Amniotic epithelial cell (primary cell): ENCODE data around the gene LPCAT1.

Experiments
- DNase-seq: peaks from one replicate; pipeline ENCODE4 v3.0.0-alpha.2; 2010; ENCODE audit warnings: low read depth

The LPCAT1 gene

GRCh38 chr5:1421521-1422341, 102.0 kb downstream of the LPCAT1 start:
- no peak for DNase-seq

DNA sequence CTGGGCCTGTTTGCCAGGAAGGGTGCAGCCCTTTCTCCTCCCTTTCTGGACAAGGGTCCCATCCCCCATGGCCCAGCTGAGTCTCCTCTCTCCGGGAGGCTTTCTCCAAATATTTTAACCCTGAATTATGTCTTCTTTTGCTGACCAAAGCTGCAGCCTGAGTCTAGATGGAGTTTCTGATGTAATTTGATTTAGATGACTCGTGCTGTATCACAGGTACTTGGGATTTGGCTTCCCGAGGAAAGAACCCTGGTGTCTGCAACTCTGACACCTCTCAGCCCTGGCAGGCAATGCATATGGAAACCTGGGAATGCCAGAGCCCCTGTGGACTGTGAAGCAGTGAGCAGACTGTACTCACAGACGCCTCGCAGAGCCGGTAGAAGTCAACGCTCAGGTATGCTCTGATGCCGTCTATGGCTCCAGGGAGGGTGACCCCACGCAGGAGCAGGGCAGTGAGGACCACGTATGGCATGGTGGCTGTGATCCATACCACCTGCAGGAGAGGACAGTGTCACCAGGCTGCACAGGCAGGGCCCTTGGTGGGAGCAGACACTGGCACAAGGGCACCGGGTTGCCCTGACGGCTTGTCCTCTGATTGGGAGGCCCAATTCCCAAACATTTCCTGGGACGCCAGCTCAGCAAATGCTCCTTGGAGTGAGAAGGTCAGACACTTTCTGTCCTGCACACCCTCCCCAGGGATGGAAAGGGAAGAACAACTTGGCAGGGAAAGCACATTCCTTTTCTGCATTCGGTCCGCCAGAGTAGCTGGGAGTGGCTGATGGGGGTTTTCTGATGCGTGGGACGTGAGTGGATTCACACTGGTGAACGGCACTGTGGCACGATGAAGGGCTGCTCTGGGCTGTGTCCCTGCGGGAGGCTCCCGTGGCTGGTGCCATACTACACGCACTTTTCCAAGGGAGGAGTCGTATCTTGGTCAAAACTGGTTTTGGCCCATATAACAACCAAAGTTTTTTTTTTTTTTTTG, 103.3 kb downstream of the LPCAT1 start:
- DNase-seq: no peak

- no peak for DNase-seq
These were observed 104.1 kb downstream of the LPCAT1 start for GRCh38 chr5:1419476-1420210.

DNA sequence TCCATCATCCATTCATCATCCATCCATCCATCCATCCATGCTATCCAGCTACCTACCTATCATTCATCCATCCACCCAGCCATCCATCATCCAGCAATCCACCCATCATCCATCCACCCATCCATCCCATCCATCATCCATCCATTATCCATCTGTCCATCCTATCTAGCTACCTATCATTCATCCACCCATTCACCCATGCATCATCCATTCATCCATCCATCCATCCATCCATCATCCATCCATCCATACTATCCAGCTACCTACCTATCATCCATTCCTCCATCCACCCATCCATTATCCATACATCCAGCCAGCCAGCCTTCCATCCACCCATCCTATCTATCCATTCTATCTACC, 104.9 kb downstream of the LPCAT1 start:
- no peak for DNase-seq

GRCh38 chr5:1418238-1418920, 105.4 kb downstream of the LPCAT1 start:
- no peak for DNase-seq

GRCh38 chr5:1417586-1418225, 106.1 kb downstream of the LPCAT1 start:
- no peak for DNase-seq

DNA sequence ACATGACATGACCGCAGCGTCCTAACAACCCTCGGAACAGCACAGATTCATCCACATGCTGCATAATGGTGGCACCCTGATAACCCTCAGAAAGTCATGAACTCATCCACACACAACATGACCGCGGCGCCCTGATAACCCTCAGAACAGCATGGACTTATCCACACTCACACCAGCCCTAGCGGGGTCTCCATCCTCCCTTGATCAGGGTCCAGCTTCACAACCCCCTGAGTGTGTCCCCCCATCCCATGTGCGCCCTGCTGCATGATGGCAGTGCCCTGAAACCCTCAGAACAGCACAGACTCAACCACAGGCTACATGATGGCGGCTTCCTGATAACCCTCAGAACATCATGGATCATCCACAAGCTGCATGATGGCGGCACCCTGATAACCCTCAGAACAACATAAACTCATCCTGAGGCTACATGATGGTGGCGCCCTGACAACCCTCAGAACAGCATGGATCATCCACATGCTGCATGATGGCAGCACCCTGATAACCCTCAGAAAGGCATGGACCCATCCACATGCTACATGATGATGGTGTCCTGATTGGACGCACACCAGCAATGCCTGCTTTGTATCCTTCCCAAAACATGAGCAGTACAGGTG, 106.8 kb downstream of the LPCAT1 start:
- DNase-seq: no peak

GRCh38 chr5:1415626-1416360, 108.0 kb downstream of the LPCAT1 start:
- no peak for DNase-seq

- DNase-seq: no peak
These were observed 108.7 kb downstream of the LPCAT1 start for GRCh38 chr5:1415059-1415425.

- no peak for DNase-seq
These were observed 109.3 kb downstream of the LPCAT1 start for GRCh38 chr5:1414311-1415058.

- DNase-seq: no peak
These were observed 110.0 kb downstream of the LPCAT1 start for GRCh38 chr5:1413611-1414241.

DNA sequence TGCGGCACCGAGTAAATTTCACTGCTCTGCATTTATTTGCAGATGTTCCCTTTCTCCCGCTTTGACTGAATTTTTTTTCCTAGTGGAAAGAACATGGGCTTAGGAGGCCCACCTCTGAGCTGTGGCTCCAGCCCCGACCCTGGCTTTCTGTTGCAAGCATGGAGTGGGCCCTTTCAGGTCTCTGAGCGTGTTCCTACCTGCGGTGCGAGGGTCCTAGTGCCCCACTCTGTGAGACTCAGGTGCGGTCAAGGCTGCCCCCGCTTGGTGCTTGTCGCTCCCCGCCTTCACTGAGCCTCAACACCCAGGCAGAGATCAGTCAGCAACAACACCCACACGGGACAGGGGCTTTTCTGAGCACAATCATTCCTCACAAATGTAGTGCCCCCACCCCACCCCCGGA, 110.5 kb downstream of the LPCAT1 start:
- DNase-seq: no peak

DNA sequence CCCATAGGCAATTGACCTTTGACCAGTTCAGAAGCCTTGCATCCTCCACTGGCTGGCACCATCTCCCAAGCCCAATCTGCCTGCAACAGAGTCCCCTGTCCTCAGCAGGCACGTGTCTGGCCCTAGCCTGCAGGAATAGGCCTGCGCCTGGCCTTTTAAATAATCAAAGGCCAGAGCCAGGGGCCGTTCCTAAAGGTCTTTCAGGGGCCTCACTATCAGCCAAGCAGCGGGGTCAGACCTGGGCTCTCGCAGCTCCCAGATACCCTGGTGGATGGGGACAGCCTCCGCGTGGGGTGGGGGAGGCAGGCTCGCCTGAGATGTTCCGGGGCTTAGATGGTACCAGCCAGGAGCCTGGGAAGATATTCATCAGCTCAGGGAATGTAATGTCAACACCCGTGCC, 111.1 kb downstream of the LPCAT1 start:
- no peak for DNase-seq

DNA sequence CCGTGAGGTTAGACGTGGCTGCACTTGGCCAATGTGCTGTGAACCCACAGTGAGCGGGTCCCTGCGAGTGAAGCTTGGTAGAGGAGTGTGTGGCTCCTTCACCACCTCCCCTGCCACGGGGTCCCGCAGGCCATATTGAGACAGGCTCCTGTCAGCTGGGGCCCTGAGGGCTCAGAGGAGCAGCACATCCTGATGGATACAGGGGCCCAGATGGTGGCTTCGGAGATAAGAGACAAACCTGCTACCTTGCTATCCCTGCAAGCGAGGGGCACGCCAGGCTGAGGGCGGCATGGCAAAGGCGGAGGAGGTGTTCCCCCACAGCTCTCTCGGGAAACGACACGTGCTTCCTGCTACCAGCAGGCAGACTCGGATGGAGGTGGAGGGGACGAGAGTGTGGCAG, 111.6 kb downstream of the LPCAT1 start:
- DNase-seq: no peak
